Stomach (tissue), 4 donors: ENCODE measurements around the gene MICALL2.

ENCODE experiments used
- CTCF ChIP-seq, 7 experiments: fragments of 450-650 bp in 4 of 7; fragments of 200-600 bp in 3 of 7; sonication (generic) in 3 of 7; IDR thresholded peaks; one replicate each; pipeline ENCODE4 v1.5.1; 2016 to 2019; ENCODE audit warnings: antibody characterized with exemption in 7 of 7, control low read depth in 2 of 7, mild to moderate bottlenecking in 1 of 7
- EP300 ChIP-seq: sonication (generic); formaldehyde crosslinking; IDR thresholded peaks from one replicate; pipeline ENCODE4 v1.6.1; 2017; ENCODE audit warnings: antibody characterized with exemption
- POLR2AphosphoS5 ChIP-seq, 3 donors: sonication (generic); formaldehyde crosslinking; IDR thresholded peaks; one replicate each; pipeline ENCODE4 v1.6.1; 2016; ENCODE audit warnings: antibody characterized with exemption in 3 of 3

GRCh38 chr7:1440620-1441019 lies 18.6 kb downstream of the MICALL2 start:
- TF ChIP-seq EP300 (no peak), POLR2AphosphoS5 (IDR thresholded peaks at IDR 0.05) (no peak), CTCF (IDR thresholded peaks at IDR 0.05) (no peak)
